ENCODE results near the gene CDKL1. TPM values are rescaled to one million over a fixed set of nuclear protein-coding genes. Genes with fewer than 3 reads are reported as not detected.

CDKL1 gene
- total and polyA plus RNA-seq, 2 of the 13 experiments (the other 11 are each of a cell fraction or from before 2014, with no cell fraction given), result 4.4 to 5.1 TPM

- TF ChIP-seq, protein P1, sequence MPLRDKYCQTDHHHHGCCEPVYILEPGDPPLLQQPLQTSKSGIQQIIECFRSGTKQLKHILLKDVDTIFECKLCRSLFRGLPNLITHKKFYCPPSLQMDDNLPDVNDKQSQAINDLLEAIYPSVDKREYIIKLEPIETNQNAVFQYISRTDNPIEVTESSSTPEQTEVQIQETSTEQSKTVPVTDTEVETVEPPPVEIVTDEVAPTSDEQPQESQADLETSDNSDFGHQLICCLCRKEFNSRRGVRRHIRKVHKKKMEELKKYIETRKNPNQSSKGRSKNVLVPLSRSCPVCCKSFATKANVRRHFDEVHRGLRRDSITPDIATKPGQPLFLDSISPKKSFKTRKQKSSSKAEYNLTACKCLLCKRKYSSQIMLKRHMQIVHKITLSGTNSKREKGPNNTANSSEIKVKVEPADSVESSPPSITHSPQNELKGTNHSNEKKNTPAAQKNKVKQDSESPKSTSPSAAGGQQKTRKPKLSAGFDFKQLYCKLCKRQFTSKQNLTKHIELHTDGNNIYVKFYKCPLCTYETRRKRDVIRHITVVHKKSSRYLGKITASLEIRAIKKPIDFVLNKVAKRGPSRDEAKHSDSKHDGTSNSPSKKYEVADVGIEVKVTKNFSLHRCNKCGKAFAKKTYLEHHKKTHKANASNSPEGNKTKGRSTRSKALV (CRISPR knock-in tag; IDR thresholded peaks at IDR 0.05), result 0 out of 2 replicates have a peak, but pooled peaks have one; percentile 48
- TF ChIP-seq MAZ (IDR thresholded peaks at IDR 0.05; ENCODE audit: borderline replicate concordance, low read depth, low read length), result no peak
- no peak for TF ChIP-seq MAZ (CRISPR knock-in tag; IDR thresholded peaks at IDR 0.05; ENCODE audit: low read depth)
- no peak for TF ChIP-seq MED13 (CRISPR knock-in tag; IDR thresholded peaks at IDR 0.05)
- no peak for TF ChIP-seq ATM (IDR thresholded peaks at IDR 0.05; ENCODE audit: borderline replicate concordance)
- TF ChIP-seq CREM (IDR thresholded peaks at IDR 0.05), result no peak
- no peak for TF ChIP-seq CREM (CRISPR knock-in tag; IDR thresholded peaks at IDR 0.05)
- TF ChIP-seq NFATC3 (CRISPR knock-in tag; IDR thresholded peaks at IDR 0.05), result no peak
- no peak for TF ChIP-seq CENPX (CRISPR knock-in tag; IDR thresholded peaks at IDR 0.05)
- TF ChIP-seq ZNF766 (CRISPR knock-in tag; IDR thresholded peaks at IDR 0.05; ENCODE audit: borderline replicate concordance), result peak; percentile 84; the same call in 1 of the 2 replicates
- TF ChIP-seq ZFP37 (CRISPR knock-in tag; IDR thresholded peaks at IDR 0.05; ENCODE audit: borderline replicate concordance), result no peak
- no peak for TF ChIP-seq ZNF614 (CRISPR knock-in tag; IDR thresholded peaks at IDR 0.05; ENCODE audit: borderline replicate concordance)
- peak; percentile 31 for TF ChIP-seq YY1 (IDR thresholded peaks at IDR 0.05; ENCODE audit: insufficient read depth, insufficient replicate concordance, low read depth, low read length)
- peak; percentile 85; the same call in 1 of the 2 replicates for TF ChIP-seq ZNF563 (CRISPR knock-in tag; IDR thresholded peaks at IDR 0.05)
- no peak for TF ChIP-seq JARID2 (CRISPR knock-in tag; IDR thresholded peaks at IDR 0.05; ENCODE audit: insufficient replicate concordance)
- 0 out of 2 replicates have a peak, but pooled peaks have one; percentile 53 for TF ChIP-seq NFKBIZ (CRISPR knock-in tag; IDR thresholded peaks at IDR 0.05)
- no peak for TF ChIP-seq ZNF333 (CRISPR knock-in tag; IDR thresholded peaks at IDR 0.05; ENCODE audit: borderline replicate concordance)
- no peak; the same call in 1 of the 2 replicates for TF ChIP-seq ZMAT3 (CRISPR knock-in tag; conservative IDR thresholded peaks at IDR 0.05)
- no peak for TF ChIP-seq HHEX (CRISPR knock-in tag; IDR thresholded peaks at IDR 0.05)
- no peak for TF ChIP-seq ZNF160 (CRISPR knock-in tag; IDR thresholded peaks at IDR 0.05)
- TF ChIP-seq USF2 (IDR thresholded peaks at IDR 0.05; ENCODE audit: low read depth, low read length), result no peak
- TF ChIP-seq USF2 (CRISPR knock-in tag; IDR thresholded peaks at IDR 0.05; ENCODE audit: borderline replicate concordance), result no peak
- TF ChIP-seq RAD51 (IDR thresholded peaks at IDR 0.05; ENCODE audit: borderline replicate concordance), result no peak
- no peak for TF ChIP-seq SOX13 (IDR thresholded peaks at IDR 0.05)
- TF ChIP-seq SOX13 (CRISPR knock-in tag; conservative IDR thresholded peaks at IDR 0.05 in 1 of 2, IDR thresholded peaks at IDR 0.05 in 1 of 2), result peak in 1 of 2 experiments; percentile 31; a peak in 1 of 4 replicates
- no peak for TF ChIP-seq RFX1 (IDR thresholded peaks at IDR 0.05)
- TF ChIP-seq ZNF644 (CRISPR knock-in tag; IDR thresholded peaks at IDR 0.05; ENCODE audit: low read depth), result no peak
- peak; percentile 89 for TF ChIP-seq ZFX (CRISPR knock-in tag; IDR thresholded peaks at IDR 0.05; ENCODE audit: low read depth)
- peak; percentile 90 for TF ChIP-seq MEIS2 (CRISPR knock-in tag; IDR thresholded peaks at IDR 0.05)
- no peak for TF ChIP-seq ZFP36L1 (CRISPR knock-in tag; IDR thresholded peaks at IDR 0.05)
These were observed at the start of gene CDKL1 (continued) for GRCh38 chr14:50396631-50397389.
